Adrenal gland (tissue), 5 donors: ENCODE data around the gene IPO9.

Source experiments
- CTCF ChIP-seq, 6 experiments: fragments of 450-650 bp in 4 of 6; fragments of 200-600 bp in 2 of 6; sonication (generic) in 1 of 6; IDR thresholded peaks; 1 replicate in 5 of 6; 2 replicates in 1 of 6; pipeline versions ENCODE4 v1.5.1 to v1.8.0; 2016 to 2021; ENCODE audit warnings: antibody characterized with exemption in 6 of 6, mild to moderate bottlenecking in 2 of 6, moderate library complexity in 1 of 6
- POLR2A ChIP-seq, 2 donors: fragments of 450-650 bp; IDR thresholded peaks; one replicate each; pipeline ENCODE4 v1.6.1; 2017; ENCODE audit warnings: antibody characterized with exemption in 2 of 2, mild to moderate bottlenecking in 2 of 2, moderate library complexity in 1 of 2
- donor health status: DM: no; HTN: no; CAD: no.

GRCh38 chr1:201882665-201883132, 53.7 kb downstream of the IPO9 start:
- TF ChIP-seq POLR2A (IDR thresholded peaks at IDR 0.05) (no peak), CTCF (IDR thresholded peaks at IDR 0.05) (peak in 2 of 6 experiments; percentile 6 to 16)
